Activated B cell treated with CpG ODN at 0.5 μM for 24 hours (primary cell): Measurements from ENCODE around the gene IL18. TPM values are rescaled to one million over a fixed set of nuclear protein-coding genes. Genes with fewer than 3 reads are reported as not detected.
"Not testable (repeated sequence)": the region's sequence is repeated elsewhere in the genome, so short reads cannot be mapped to it uniquely, and the experiment has no call there.

Experiments
- ATAC-seq: fragments of 200-7000 bp; cut with Tn5 transposase; one replicate; pipeline ENCODE4 v1.10.0; 2021; ENCODE audit warnings: low read depth, mild to moderate bottlenecking, moderate library complexity
- CTCF ChIA-PET: fragments of 350-600 bp; sonication (Branson Sonifier 250); formaldehyde crosslinking; loops from one replicate; lab custom pipeline; 2021; ENCODE audit warnings: antibody characterized with exemption; lab: Charles Lee
- POLR2A ChIA-PET: fragments of 350-600 bp; sonication (Branson Sonifier 250); formaldehyde crosslinking; loops from one replicate; lab custom pipeline; 2021; ENCODE audit warnings: antibody characterized with exemption; lab: Charles Lee
- DNase-seq: peaks from one replicate; pipeline ENCODE4 v3.0.0; 2022
- H3K27ac Mint-ChIP-seq: one replicate; pipeline ENCODE4 v1.8.0; 2020; ENCODE audit warnings: mixed read lengths
- H3K27me3 Mint-ChIP-seq: one replicate; pipeline ENCODE4 v1.8.0; 2021; ENCODE audit warnings: mixed read lengths
- H3K36me3 Mint-ChIP-seq: one replicate; pipeline ENCODE4 v1.8.0; 2021; ENCODE audit warnings: low read depth, mixed read lengths
- H3K4me1 Mint-ChIP-seq: one replicate; pipeline ENCODE4 v1.8.0; 2021; ENCODE audit warnings: mixed read lengths
- H3K4me3 Mint-ChIP-seq: one replicate; pipeline ENCODE4 v1.8.0; 2020; ENCODE audit warnings: mild to moderate bottlenecking, mixed read lengths
- H3K9me3 Mint-ChIP-seq: one replicate; pipeline ENCODE4 v1.8.0; 2020; ENCODE audit warnings: mixed read lengths
- CTCF ChIP-seq: fragments of 200-600 bp; IDR thresholded peaks from one replicate; pipeline ENCODE4 v1.8.0; 2022; ENCODE audit warnings: antibody characterized with exemption, mild to moderate bottlenecking
- intact Hi-C: fragments of 100-400 bp; cut with micrococcal nuclease; formaldehyde crosslinking; loops from one replicate; pipeline ENCODE4 v1.15.1; 2024
- total RNA-seq: library from RNA; stranded (reverse); gene quantifications from 2 replicates; pipeline ENCODE4 v1.2.3, GENCODE V29; 2022

Gene IL18
- total RNA-seq, 1 donor from 2014 or later, result 1.00 TPM

- Mint-ChIP-seq H3K27ac (no peak overlapping the region), H3K9me3 (no peaks in the 10 kb centered on the region), H3K4me1 (no peaks in the 10 kb centered on the region), H3K4me3 (no peak overlapping the region), H3K27me3 (no peaks in the 10 kb centered on the region), H3K36me3 (peaks cover 46% of the 10 kb centered on the region)
- DNase-seq (no peak), ATAC-seq (no peak)
- ChIA-PET CTCF (interaction anchor here (1.1 kb wide), 1 partner anchor 16 kb away, joined by 3 read pairs; no protein-coding TSS in a partner anchor), POLR2A (no interaction called here)
- no peak for TF ChIP-seq CTCF
- intact Hi-C loops, result no loop called here
These were observed 66.0 kb downstream of the IL18 start for GRCh38 chr11:112097734-112098528.

- H3K9me3 Mint-ChIP-seq, result no peaks in the 10 kb centered on the region
- TF ChIP-seq CTCF, result no peak
- ATAC-seq (no peak), DNase-seq (no peak)
- H3K27ac Mint-ChIP-seq, result no peak overlapping the region
- H3K4me1 Mint-ChIP-seq, result no peaks in the 10 kb centered on the region
- ChIA-PET CTCF (no interaction called here), POLR2A (interaction anchor here (0.7 kb wide), 1 partner anchor 10 kb away, joined by 3 read pairs; the partner anchor contains the start of genes SDHD and TIMM8B)
- H3K36me3 Mint-ChIP-seq, result peaks cover 62% of the 10 kb centered on the region
- intact Hi-C loops, result no loop called here
- no peak overlapping the region for H3K4me3 Mint-ChIP-seq
- H3K27me3 Mint-ChIP-seq, result no peaks in the 10 kb centered on the region
These were observed 67.7 kb downstream of the IL18 start for GRCh38 chr11:112096194-112096593.

- POLR2A ChIA-PET, H3K9me3 Mint-ChIP-seq, H3K4me1 Mint-ChIP-seq, H3K27ac Mint-ChIP-seq, H3K4me3 Mint-ChIP-seq, H3K27me3 Mint-ChIP-seq, intact Hi-C loops, CTCF ChIA-PET, DNase-seq, ATAC-seq: not testable (repeated sequence)
- peaks cover 69% of the 10 kb centered on the region for H3K36me3 Mint-ChIP-seq
These were observed 68.6 kb downstream of the IL18 start for GRCh38 chr11:112095302-112095701.

Other genes with a start within 250 kb of the IL18 start
- gene C11orf52, start 245.2 kb downstream of the IL18 start, total RNA-seq, result not detected in 2 replicates
- 0.20 and 1.0 TPM in 2 replicates for gene DIXDC1, start 226.8 kb downstream of the IL18 start, total RNA-seq
- gene DLAT, start 138.7 kb downstream of the IL18 start, total RNA-seq, result 27.5 and 31.5 TPM in 2 replicates
- gene PIH1D2, start 90.1 kb downstream of the IL18 start, total RNA-seq, result 0.22 and 0.44 TPM in 2 replicates
- gene NKAPD1, start 89.8 kb downstream of the IL18 start, total RNA-seq, result 24.0 and 26.3 TPM in 2 replicates
- 37.0 and 39.6 TPM in 2 replicates for gene TIMM8B, start 77.3 kb downstream of the IL18 start, total RNA-seq
- gene SDHD, start 77.2 kb downstream of the IL18 start, total RNA-seq, result 79.9 and 82.1 TPM in 2 replicates
- not detected in 2 replicates for gene TEX12, start 3.3 kb upstream of the IL18 start, total RNA-seq
- gene BCO2, start 11.4 kb upstream of the IL18 start, total RNA-seq, result 1.4 and 3.2 TPM in 2 replicates
- gene PTS, start 62.3 kb upstream of the IL18 start, total RNA-seq, result 22.7 and 30.4 TPM in 2 replicates
- gene PLET1, start 96.8 kb upstream of the IL18 start, total RNA-seq, result not detected in 2 replicates